GM12878 (cell line): Measurements from ENCODE around the gene GCH1. TPM values are rescaled to one million over a fixed set of nuclear protein-coding genes. Genes with fewer than 3 reads are reported as not detected.

ENCODE experiments used
- ATAC-seq: fragments of 200-7000 bp; cut with Tn5 transposase; 3 replicates; pipeline ENCODE4 v1.9.1; 2020; ENCODE audit warnings: mild to moderate bottlenecking, moderate library complexity
- BruUV-seq: library from RNA; stranded (reverse); fragments of 400-500 nt; replicated peaks from 2 replicates; lab custom pipeline; 2021; lab: Mats Ljungman, UMichigan
- CTCF ChIA-PET: fragments of 300-600 bp; sonication (Branson Sonifier 250); formaldehyde crosslinking; extraction: SDS; loops from one replicate; lab custom pipeline; 2021; ENCODE audit warnings: inconsistent platforms; lab: Yijun Ruan, JAX
- POLR2A ChIA-PET: fragments of 350-600 bp; formaldehyde crosslinking; extraction: SDS; loops from one replicate; lab custom pipeline; 2021; ENCODE audit warnings: inconsistent platforms; lab: Charles Lee
- RAD21 ChIA-PET: fragments of 300-600 bp; sonication (Branson Sonifier 250); formaldehyde crosslinking; loops from one replicate; lab custom pipeline; 2023; ENCODE audit warnings: antibody characterized with exemption; ENCODE audit not compliant: unreplicated experiment; lab: Charles Lee
- SMC1A ChIA-PET: fragments of 300-600 bp; sonication (Branson Sonifier 250); formaldehyde crosslinking; loops from one replicate; lab custom pipeline; 2023; ENCODE audit not compliant: unreplicated experiment, uncharacterized antibody; lab: Charles Lee
- DNase-seq: peaks from one replicate; pipeline ENCODE4 v3.0.0-alpha.2; 2011; ENCODE audit warnings: low read depth, low spot score
- FAIRE-seq: peaks from 3 replicates; lab custom pipeline; 2011; peaks lifted over from hg19 to GRCh38; lab: Jason Lieb, UNC
- H2AFZ ChIP-seq: 2 replicates; pipeline ENCODE4 v1.6.0; 2011; ENCODE audit warnings: low read depth, low read length, control low read depth; ENCODE audit not compliant: control insufficient read depth
- H3K27ac ChIP-seq: 2 replicates; pipeline ENCODE4 v1.5.1; 2011; ENCODE audit warnings: control low read depth; ENCODE audit not compliant: control insufficient read depth, insufficient read depth
- H3K27me3 ChIP-seq, 2 experiments: replicated peaks in 1 of 2; 2 replicates each; pipeline versions ENCODE4 v1.6.0 to v1.6.1; 2011; ENCODE audit warnings: low read length in 1 of 2; ENCODE audit not compliant: control insufficient read depth in 2 of 2, insufficient read depth in 2 of 2
- H3K36me3 ChIP-seq, 2 experiments: 2 replicates each; pipeline ENCODE4 v1.5.1; 2011; ENCODE audit warnings: low read length in 1 of 2; ENCODE audit not compliant: control insufficient read depth in 2 of 2, insufficient read depth in 2 of 2
- H3K4me1 ChIP-seq: 2 replicates; pipeline ENCODE4 v1.6.1; 2011; ENCODE audit warnings: mild to moderate bottlenecking, low read length, moderate library complexity, mixed read lengths; ENCODE audit not compliant: control insufficient read depth, insufficient read depth
- H3K4me2 ChIP-seq: 2 replicates; pipeline ENCODE4 v1.6.0; 2011; ENCODE audit warnings: control low read depth; ENCODE audit not compliant: control insufficient read depth, insufficient read depth
- H3K4me3 ChIP-seq: fragments of 200-600 bp; sonication (generic); 2 replicates; pipeline ENCODE4 v1.5.1; 2016
- H3K79me2 ChIP-seq: 2 replicates; pipeline ENCODE4 v1.6.0; 2011; ENCODE audit warnings: low read length; ENCODE audit not compliant: control insufficient read depth, insufficient read depth
- H3K9ac ChIP-seq: 2 replicates; pipeline ENCODE4 v1.8.0; 2011; ENCODE audit warnings: low read length, control low read depth, mixed read lengths; ENCODE audit not compliant: control insufficient read depth, insufficient read depth
- H3K9me3 ChIP-seq: replicated peaks from 3 replicates; pipeline ENCODE4 v1.5.1; 2011; ENCODE audit warnings: mild to moderate bottlenecking, low read length; ENCODE audit not compliant: control insufficient read depth, insufficient read depth
- H4K20me1 ChIP-seq: 2 replicates; pipeline ENCODE4 v1.6.0; 2011; ENCODE audit not compliant: control insufficient read depth, insufficient read depth
- BHLHE40 ChIP-seq, 2 experiments: fragments of 450-650 bp in 1 of 2; IDR thresholded peaks; 2 replicates each; pipeline ENCODE4 v1.6.1; 2011 to 2017; ENCODE audit warnings: low read depth in 2 of 2, borderline replicate concordance in 1 of 2, improper control_type of control experiment in 1 of 2, low read length in 1 of 2, mild to moderate bottlenecking in 1 of 2
- CREM ChIP-seq: IDR thresholded peaks from 2 replicates; pipeline ENCODE4 v1.6.1; 2014; ENCODE audit warnings: antibody characterized with exemption, low read depth
- E4F1 ChIP-seq: fragments of 450-650 bp; IDR thresholded peaks from 2 replicates; pipeline ENCODE4 v1.6.1; 2018; ENCODE audit warnings: borderline replicate concordance, mild to moderate bottlenecking; ENCODE audit not compliant: partially characterized antibody
- ETV6 ChIP-seq, 2 experiments: fragments of 450-650 bp in 1 of 2; IDR thresholded peaks in 1 of 2; conservative IDR thresholded peaks in 1 of 2; 2 replicates each; pipeline ENCODE4 v1.6.1; 2014; ENCODE audit warnings: antibody characterized with exemption in 1 of 2, borderline replicate concordance in 1 of 2, low read depth in 1 of 2, mild to moderate bottlenecking in 1 of 2, moderate library complexity in 1 of 2
- FOXM1 ChIP-seq: IDR thresholded peaks from 2 replicates; pipeline ENCODE4 v1.6.1; 2012; ENCODE audit warnings: low read depth, mild to moderate bottlenecking, inconsistent platforms, low read length, moderate library complexity
- JUNB ChIP-seq: IDR thresholded peaks from 2 replicates; pipeline ENCODE4 v1.6.1; 2016; ENCODE audit warnings: antibody characterized with exemption, mild to moderate bottlenecking
- NBN ChIP-seq: fragments of 450-650 bp; IDR thresholded peaks from 2 replicates; pipeline ENCODE4 v1.6.1; 2016
- NRF1 ChIP-seq: conservative IDR thresholded peaks from 2 replicates; pipeline ENCODE4 v1.6.1; 2011; ENCODE audit warnings: mild to moderate bottlenecking, low read depth, low read length, improper control_type of control experiment
- PAX5 ChIP-seq: IDR thresholded peaks from 2 replicates; pipeline ENCODE4 v1.6.1; 2011; ENCODE audit warnings: low read depth, low read length, borderline replicate concordance
- RUNX3 ChIP-seq: IDR thresholded peaks from 2 replicates; pipeline ENCODE4 v1.6.1; 2012; ENCODE audit warnings: low read length, inconsistent platforms
- SRF ChIP-seq, 2 experiments: IDR thresholded peaks; 2 replicates each; pipeline ENCODE4 v1.6.1; 2011; ENCODE audit warnings: low read depth in 2 of 2, low read length in 2 of 2, mild to moderate bottlenecking in 1 of 2, moderate library complexity in 1 of 2
- TCF12 ChIP-seq: IDR thresholded peaks from 2 replicates; pipeline ENCODE4 v1.6.1; 2011; ENCODE audit warnings: low read depth, mild to moderate bottlenecking, low read length
- YY1 ChIP-seq: IDR thresholded peaks from 2 replicates; pipeline ENCODE4 v1.6.1; 2011; ENCODE audit warnings: low read depth, mild to moderate bottlenecking, low read length
- ZNF592 ChIP-seq: fragments of 450-650 bp; IDR thresholded peaks from 2 replicates; pipeline ENCODE4 v1.6.1; 2017; ENCODE audit warnings: mild to moderate bottlenecking, moderate library complexity
- whole genome bisulfite sequencing: methylation state at CpG from one replicate; pipeline ENCODE4 v1.1.6; 2016; ENCODE audit warnings: low lambda C conversion rate; ENCODE audit not compliant: insufficient replicate concordance, insufficient coverage; ENCODE audit errors: missing lambda C conversion rate; 5-methylcytosine and 5-hydroxymethylcytosine counted together
- in situ Hi-C: fragments of 300-500 bp; cut with MboI; formaldehyde crosslinking; loops from 9 replicates; pipeline ENCODE4 v1.14.3; 2018; ENCODE audit warnings: mixed read lengths
- intact Hi-C: fragments of 100-400 bp; cut with micrococcal nuclease; formaldehyde crosslinking; loops from one replicate; pipeline ENCODE4 v1.14.2; 2022; ENCODE audit not compliant: unreplicated experiment
- polyA plus RNA-seq, 11 experiments: library from polyadenylated mRNA; depleted of rRNA in 4 of 11; unstranded in 6 of 11; stranded (reverse) in 5 of 11; fragments of >200 nt; fragmentation: Nextera tagmentation in 4 of 11; fragmentation: Illumina TruSeq in 1 of 11; extraction: Ambion mirVana in 4 of 11; extraction: Trizol in 1 of 11; gene quantifications; 1 replicate in 1 of 11; 2 replicates in 10 of 11; pipeline versions ENCODE4 v1.2.1 to v1.2.3, GENCODE V29; 2011 to 2016; ENCODE audit warnings: inconsistent platforms in 2 of 11, missing spikeins in 2 of 11, low read depth in 1 of 11
- total RNA-seq, 4 experiments: library from RNA; depleted of rRNA in 3 of 4; stranded (reverse); fragments of >200 nt in 3 of 4; fragmentation: Illumina TruSeq in 1 of 4; extraction: Trizol in 1 of 4; gene quantifications; 2 replicates each; pipeline versions ENCODE4 v1.2.1 to v1.2.3, GENCODE V29; 2013 to 2021

The GCH1 gene
- total and polyA plus RNA-seq, 10 of the 15 experiments (the other 5 are each of a cell fraction or from before 2014, with no cell fraction given), result 25.1 to 37.0 (median 33.8) TPM

GRCh38 chr14:54809767-54810166 lies 92.9 kb downstream of the GCH1 start:
- Histone ChIP-seq H3K4me3 (no peak overlapping the region), H3K9me3 (no peaks in the 10 kb centered on the region), H3K9ac (no peak overlapping the region), H4K20me1 (no peaks in the 10 kb centered on the region), H3K79me2 (no peaks in the 10 kb centered on the region), H3K4me2 (no peak overlapping the region), H2AFZ (no peak overlapping the region), H3K36me3 (no peaks in the 10 kb centered on the region), H3K27me3 (no peaks in the 10 kb centered on the region), H3K27ac (no peak overlapping the region), H3K4me1 (no peaks in the 10 kb centered on the region)
- RAD21 ChIA-PET, result no interaction called here
- CTCF ChIA-PET, result interaction anchor here (1.6 to 6.6 kb wide), 3 partner anchors 36 to 246 kb away, joined by 3 to 37 read pairs (median 5); no protein-coding TSS in a partner anchor
- SMC1A ChIA-PET, result interaction anchor here (1.8 kb wide), 1 partner anchor 37 kb away, joined by 4 read pairs; no protein-coding TSS in a partner anchor
- in situ Hi-C loops (no loop called here), intact Hi-C loops (loop anchor here (5.0 kb wide), 1 partner anchor 83 kb away; no protein-coding TSS in a partner anchor)
- TF ChIP-seq RUNX3 (0 out of 2 replicates have a peak, but pooled peaks have one; percentile 6), ZNF592 (no peak), TCF12 (peak; percentile 69; the same call in 1 of the 2 replicates), E4F1 (no peak), NRF1 (no peak), JUNB (peak; percentile 50; the same call in 1 of the 2 replicates), FOXM1 (no peak), BHLHE40 (IDR thresholded peaks at IDR 0.05; ENCODE audit: borderline replicate concordance in 1 of 2, low read depth in 2 of 2, low read length in 1 of 2) (peak in 1 of 2 experiments; percentile 38; a peak in 1 of 4 replicates), ETV6 (conservative IDR thresholded peaks at IDR 0.05 in 1 of 2, IDR thresholded peaks at IDR 0.05 in 1 of 2; ENCODE audit: borderline replicate concordance in 1 of 2, low read depth in 1 of 2) (no peak), SRF (IDR thresholded peaks at IDR 0.05; ENCODE audit: low read depth in 2 of 2, low read length in 2 of 2) (no peak), NBN (no peak), PAX5 (no peak), CREM (peak; percentile 34; the same call in 1 of the 2 replicates), YY1 (no peak)
- no TSS peak for BruUV-seq
- ATAC-seq (0 out of 3 replicates have a peak, but pooled peaks have one; percentile 16), FAIRE-seq (no peak), DNase-seq (no peak)
- POLR2A ChIA-PET, result no interaction called here
- 24% methylated on average over 8 of the region's 8 CpGs for WGBS
